Measurements from ENCODE around the gene CDC42BPG.

The CDC42BPG gene

GRCh38 chr11:64872790-64873488 is 28.5 kb upstream of the CDC42BPG start (continued):
- TF ChIP-seq, protein P1, sequence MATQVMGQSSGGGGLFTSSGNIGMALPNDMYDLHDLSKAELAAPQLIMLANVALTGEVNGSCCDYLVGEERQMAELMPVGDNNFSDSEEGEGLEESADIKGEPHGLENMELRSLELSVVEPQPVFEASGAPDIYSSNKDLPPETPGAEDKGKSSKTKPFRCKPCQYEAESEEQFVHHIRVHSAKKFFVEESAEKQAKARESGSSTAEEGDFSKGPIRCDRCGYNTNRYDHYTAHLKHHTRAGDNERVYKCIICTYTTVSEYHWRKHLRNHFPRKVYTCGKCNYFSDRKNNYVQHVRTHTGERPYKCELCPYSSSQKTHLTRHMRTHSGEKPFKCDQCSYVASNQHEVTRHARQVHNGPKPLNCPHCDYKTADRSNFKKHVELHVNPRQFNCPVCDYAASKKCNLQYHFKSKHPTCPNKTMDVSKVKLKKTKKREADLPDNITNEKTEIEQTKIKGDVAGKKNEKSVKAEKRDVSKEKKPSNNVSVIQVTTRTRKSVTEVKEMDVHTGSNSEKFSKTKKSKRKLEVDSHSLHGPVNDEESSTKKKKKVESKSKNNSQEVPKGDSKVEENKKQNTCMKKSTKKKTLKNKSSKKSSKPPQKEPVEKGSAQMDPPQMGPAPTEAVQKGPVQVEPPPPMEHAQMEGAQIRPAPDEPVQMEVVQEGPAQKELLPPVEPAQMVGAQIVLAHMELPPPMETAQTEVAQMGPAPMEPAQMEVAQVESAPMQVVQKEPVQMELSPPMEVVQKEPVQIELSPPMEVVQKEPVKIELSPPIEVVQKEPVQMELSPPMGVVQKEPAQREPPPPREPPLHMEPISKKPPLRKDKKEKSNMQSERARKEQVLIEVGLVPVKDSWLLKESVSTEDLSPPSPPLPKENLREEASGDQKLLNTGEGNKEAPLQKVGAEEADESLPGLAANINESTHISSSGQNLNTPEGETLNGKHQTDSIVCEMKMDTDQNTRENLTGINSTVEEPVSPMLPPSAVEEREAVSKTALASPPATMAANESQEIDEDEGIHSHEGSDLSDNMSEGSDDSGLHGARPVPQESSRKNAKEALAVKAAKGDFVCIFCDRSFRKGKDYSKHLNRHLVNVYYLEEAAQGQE (tag by site-specific recombination; IDR thresholded peaks at IDR 0.05): no peak

DNA sequence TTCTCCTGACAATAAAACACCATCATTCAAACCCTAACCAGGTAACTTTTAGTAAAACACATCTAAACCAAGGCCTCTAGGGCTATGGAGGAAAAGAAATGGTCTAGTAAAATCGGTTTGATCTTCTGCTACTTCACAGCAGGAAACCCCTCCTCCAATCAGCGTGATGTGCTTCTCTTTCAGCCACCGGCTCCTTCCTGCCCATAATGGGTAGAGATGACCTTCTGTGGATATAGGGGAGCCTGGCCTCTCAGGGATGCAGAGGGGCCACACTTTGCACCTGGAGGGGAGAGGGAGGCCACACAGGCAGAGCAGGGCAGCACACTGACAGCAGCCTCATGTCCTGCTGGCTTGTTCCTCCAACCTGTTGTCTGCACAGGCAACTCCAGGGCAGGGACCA is 27.0 kb upstream of the CDC42BPG start:
- Histone ChIP-seq H3K4me3 (ENCODE audit: low read depth, low read length) (no peak overlapping the region), H3K9me3 (ENCODE audit: control insufficient read depth, insufficient read depth, low read depth, low read length) (no peaks in the 10 kb centered on the region), H3K27ac (ENCODE audit: extremely low read depth, low read depth, low read length) (no peak overlapping the region), H3K4me1 (ENCODE audit: control insufficient read depth, insufficient read depth, low read length) (no peaks in the 10 kb centered on the region), H3K36me3 (ENCODE audit: control insufficient read depth in 2 of 2, insufficient read depth in 1 of 2, low read length in 2 of 2) (peaks cover 0 to 27% of the 10 kb centered on the region in 2 experiments; a peak in 1 of 3 replicates)
- ChIA-PET CTCF (interaction anchor here (0.6 kb wide), 1 partner anchor 743 kb away, joined by 3 read pairs; no protein-coding TSS in a partner anchor), POLR2A (no interaction called here)
- no peak for TF ChIP-seq ZNF701 (tag by site-specific recombination; IDR thresholded peaks at IDR 0.05)
- TF ChIP-seq ZEB2 (tag by site-specific recombination; IDR thresholded peaks at IDR 0.05): no peak
- TF ChIP-seq ZNF513 (tag by site-specific recombination; IDR thresholded peaks at IDR 0.05): no peak
- no peak for TF ChIP-seq ZNF785 (tag by site-specific recombination; IDR thresholded peaks at IDR 0.05)
- TF ChIP-seq, protein P2, sequence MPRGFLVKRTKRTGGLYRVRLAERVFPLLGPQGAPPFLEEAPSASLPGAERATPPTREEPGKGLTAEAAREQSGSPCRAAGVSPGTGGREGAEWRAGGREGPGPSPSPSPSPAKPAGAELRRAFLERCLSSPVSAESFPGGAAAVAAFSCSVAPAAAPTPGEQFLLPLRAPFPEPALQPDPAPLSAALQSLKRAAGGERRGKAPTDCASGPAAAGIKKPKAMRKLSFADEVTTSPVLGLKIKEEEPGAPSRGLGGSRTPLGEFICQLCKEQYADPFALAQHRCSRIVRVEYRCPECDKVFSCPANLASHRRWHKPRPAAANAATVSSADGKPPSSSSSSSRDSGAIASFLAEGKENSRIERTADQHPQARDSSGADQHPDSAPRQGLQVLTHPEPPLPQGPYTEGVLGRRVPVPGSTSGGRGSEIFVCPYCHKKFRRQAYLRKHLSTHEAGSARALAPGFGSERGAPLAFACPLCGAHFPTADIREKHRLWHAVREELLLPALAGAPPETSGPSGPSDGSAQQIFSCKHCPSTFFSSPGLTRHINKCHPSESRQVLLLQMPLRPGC (tag by site-specific recombination; IDR thresholded peaks at IDR 0.05): no peak
- no peak for TF ChIP-seq GLI4 (tag by site-specific recombination; IDR thresholded peaks at IDR 0.05)
- TF ChIP-seq ZFP3 (tag by site-specific recombination; IDR thresholded peaks at IDR 0.05; ENCODE audit: low read depth): no peak
- no peak for TF ChIP-seq ATF2 (tag by site-specific recombination; IDR thresholded peaks at IDR 0.05; ENCODE audit: low read depth)
- TF ChIP-seq ZNF394 (tag by site-specific recombination; IDR thresholded peaks at IDR 0.05; ENCODE audit: borderline replicate concordance): no peak
- no peak for TF ChIP-seq ZNF768 (tag by site-specific recombination; IDR thresholded peaks at IDR 0.05)
- no peak for TF ChIP-seq ZFP41 (tag by site-specific recombination; IDR thresholded peaks at IDR 0.05; ENCODE audit: borderline replicate concordance)
- no peak for TF ChIP-seq ZNF335 (tag by site-specific recombination; conservative IDR thresholded peaks at IDR 0.05)
- TF ChIP-seq, protein P3, sequence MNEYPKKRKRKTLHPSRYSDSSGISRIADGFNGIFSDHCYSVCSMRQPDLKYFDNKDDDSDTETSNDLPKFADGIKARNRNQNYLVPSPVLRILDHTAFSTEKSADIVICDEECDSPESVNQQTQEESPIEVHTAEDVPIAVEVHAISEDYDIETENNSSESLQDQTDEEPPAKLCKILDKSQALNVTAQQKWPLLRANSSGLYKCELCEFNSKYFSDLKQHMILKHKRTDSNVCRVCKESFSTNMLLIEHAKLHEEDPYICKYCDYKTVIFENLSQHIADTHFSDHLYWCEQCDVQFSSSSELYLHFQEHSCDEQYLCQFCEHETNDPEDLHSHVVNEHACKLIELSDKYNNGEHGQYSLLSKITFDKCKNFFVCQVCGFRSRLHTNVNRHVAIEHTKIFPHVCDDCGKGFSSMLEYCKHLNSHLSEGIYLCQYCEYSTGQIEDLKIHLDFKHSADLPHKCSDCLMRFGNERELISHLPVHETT (tag by site-specific recombination; IDR thresholded peaks at IDR 0.05): no peak
- no peak for TF ChIP-seq ZFP37 (tag by site-specific recombination; IDR thresholded peaks at IDR 0.05)

All from HEK293 (cell line).